GM12878 (cell line): Measurements from ENCODE around the gene HSP90AA1. TPM values are rescaled to one million over a fixed set of nuclear protein-coding genes. Genes with fewer than 3 reads are reported as not detected.

Experiments
- ATAC-seq: fragments of 200-7000 bp; cut with Tn5 transposase; 3 replicates; pipeline ENCODE4 v1.9.1; 2020; ENCODE audit warnings: mild to moderate bottlenecking, moderate library complexity
- BruUV-seq: library from RNA; stranded (reverse); fragments of 400-500 nt; replicated peaks from 2 replicates; lab custom pipeline; 2021; lab: Mats Ljungman, UMichigan
- CTCF ChIA-PET: fragments of 300-600 bp; sonication (Branson Sonifier 250); formaldehyde crosslinking; extraction: SDS; loops from one replicate; lab custom pipeline; 2021; ENCODE audit warnings: inconsistent platforms; lab: Yijun Ruan, JAX
- POLR2A ChIA-PET: fragments of 350-600 bp; formaldehyde crosslinking; extraction: SDS; loops from one replicate; lab custom pipeline; 2021; ENCODE audit warnings: inconsistent platforms; lab: Charles Lee
- RAD21 ChIA-PET: fragments of 300-600 bp; sonication (Branson Sonifier 250); formaldehyde crosslinking; loops from one replicate; lab custom pipeline; 2023; ENCODE audit warnings: antibody characterized with exemption; ENCODE audit not compliant: unreplicated experiment; lab: Charles Lee
- SMC1A ChIA-PET: fragments of 300-600 bp; sonication (Branson Sonifier 250); formaldehyde crosslinking; loops from one replicate; lab custom pipeline; 2023; ENCODE audit not compliant: unreplicated experiment, uncharacterized antibody; lab: Charles Lee
- DNase-seq: peaks from one replicate; pipeline ENCODE4 v3.0.0-alpha.2; 2011; ENCODE audit warnings: low read depth, low spot score
- FAIRE-seq: peaks from 3 replicates; lab custom pipeline; 2011; peaks lifted over from hg19 to GRCh38; lab: Jason Lieb, UNC
- H2AFZ ChIP-seq: 2 replicates; pipeline ENCODE4 v1.6.0; 2011; ENCODE audit warnings: low read depth, low read length, control low read depth; ENCODE audit not compliant: control insufficient read depth
- H3K27ac ChIP-seq: 2 replicates; pipeline ENCODE4 v1.5.1; 2011; ENCODE audit warnings: control low read depth; ENCODE audit not compliant: control insufficient read depth, insufficient read depth
- H3K27me3 ChIP-seq, 2 experiments: replicated peaks in 1 of 2; 2 replicates each; pipeline versions ENCODE4 v1.6.0 to v1.6.1; 2011; ENCODE audit warnings: low read length in 1 of 2; ENCODE audit not compliant: control insufficient read depth in 2 of 2, insufficient read depth in 2 of 2
- H3K36me3 ChIP-seq, 2 experiments: 2 replicates each; pipeline ENCODE4 v1.5.1; 2011; ENCODE audit warnings: low read length in 1 of 2; ENCODE audit not compliant: control insufficient read depth in 2 of 2, insufficient read depth in 2 of 2
- H3K4me1 ChIP-seq: 2 replicates; pipeline ENCODE4 v1.6.1; 2011; ENCODE audit warnings: mild to moderate bottlenecking, low read length, moderate library complexity, mixed read lengths; ENCODE audit not compliant: control insufficient read depth, insufficient read depth
- H3K4me2 ChIP-seq: 2 replicates; pipeline ENCODE4 v1.6.0; 2011; ENCODE audit warnings: control low read depth; ENCODE audit not compliant: control insufficient read depth, insufficient read depth
- H3K4me3 ChIP-seq: fragments of 200-600 bp; sonication (generic); 2 replicates; pipeline ENCODE4 v1.5.1; 2016
- H3K79me2 ChIP-seq: 2 replicates; pipeline ENCODE4 v1.6.0; 2011; ENCODE audit warnings: low read length; ENCODE audit not compliant: control insufficient read depth, insufficient read depth
- H3K9ac ChIP-seq: 2 replicates; pipeline ENCODE4 v1.8.0; 2011; ENCODE audit warnings: low read length, control low read depth, mixed read lengths; ENCODE audit not compliant: control insufficient read depth, insufficient read depth
- H3K9me3 ChIP-seq: replicated peaks from 3 replicates; pipeline ENCODE4 v1.5.1; 2011; ENCODE audit warnings: mild to moderate bottlenecking, low read length; ENCODE audit not compliant: control insufficient read depth, insufficient read depth
- H4K20me1 ChIP-seq: 2 replicates; pipeline ENCODE4 v1.6.0; 2011; ENCODE audit not compliant: control insufficient read depth, insufficient read depth
- CBFB ChIP-seq: IDR thresholded peaks from 2 replicates; pipeline ENCODE4 v1.6.1; 2016; ENCODE audit warnings: antibody characterized with exemption, low read depth
- DPF2 ChIP-seq: fragments of 450-650 bp; IDR thresholded peaks from 2 replicates; pipeline ENCODE4 v1.6.1; 2017; ENCODE audit warnings: mild to moderate bottlenecking
- E2F4 ChIP-seq: IDR thresholded peaks from 2 replicates; pipeline ENCODE4 v1.6.1; 2012; ENCODE audit warnings: low read depth, low read length, improper control_type of control experiment
- FOXK2 ChIP-seq: fragments of 450-650 bp; IDR thresholded peaks from 2 replicates; pipeline ENCODE4 v1.6.1; 2017; ENCODE audit warnings: mild to moderate bottlenecking, moderate library complexity
- GABPA ChIP-seq: IDR thresholded peaks from 2 replicates; pipeline ENCODE4 v1.6.1; 2014; ENCODE audit warnings: antibody characterized with exemption, low read depth, mild to moderate bottlenecking, inconsistent platforms
- GATAD2B ChIP-seq: fragments of 450-650 bp; conservative IDR thresholded peaks from 2 replicates; pipeline ENCODE4 v1.6.1; 2017; ENCODE audit warnings: low read depth, mild to moderate bottlenecking, moderate library complexity
- HCFC1 ChIP-seq: fragments of 150-350 bp; IDR thresholded peaks from 2 replicates; pipeline ENCODE4 v1.6.1; 2014; ENCODE audit warnings: low read length
- IKZF2 ChIP-seq, 2 experiments: fragments of 450-650 bp; IDR thresholded peaks; 2 replicates each; pipeline ENCODE4 v1.6.1; 2017; ENCODE audit warnings: mild to moderate bottlenecking in 2 of 2, moderate library complexity in 2 of 2
- MTA3 ChIP-seq: IDR thresholded peaks from 2 replicates; pipeline ENCODE4 v1.6.1; 2012; ENCODE audit warnings: low read length, inconsistent platforms, borderline replicate concordance
- MYB ChIP-seq: fragments of 150-350 bp; IDR thresholded peaks from 2 replicates; pipeline ENCODE4 v1.6.1; 2014; ENCODE audit warnings: mild to moderate bottlenecking, low read depth, low read length, borderline replicate concordance
- NFXL1 ChIP-seq: fragments of 450-650 bp; IDR thresholded peaks from 2 replicates; pipeline ENCODE4 v1.6.1; 2017; ENCODE audit warnings: antibody characterized with exemption, mild to moderate bottlenecking, borderline replicate concordance
- PML ChIP-seq: IDR thresholded peaks from 2 replicates; pipeline ENCODE4 v1.6.1; 2012; ENCODE audit warnings: low read length, inconsistent platforms
- RB1 ChIP-seq: fragments of 450-650 bp; formaldehyde crosslinking; IDR thresholded peaks from 2 replicates; pipeline ENCODE4 v1.6.1; 2017; ENCODE audit warnings: mild to moderate bottlenecking, borderline replicate concordance
- REST ChIP-seq: IDR thresholded peaks from 2 replicates; pipeline ENCODE4 v1.6.1; 2012; ENCODE audit warnings: mild to moderate bottlenecking, low read depth, low read length
- ZBED1 ChIP-seq: IDR thresholded peaks from 2 replicates; pipeline ENCODE4 v1.6.1; 2016; ENCODE audit warnings: borderline replicate concordance
- ZNF24 ChIP-seq: fragments of 450-650 bp; IDR thresholded peaks from 2 replicates; pipeline ENCODE4 v1.6.1; 2017; ENCODE audit warnings: antibody characterized with exemption, mild to moderate bottlenecking
- in situ Hi-C: fragments of 300-500 bp; cut with MboI; formaldehyde crosslinking; loops from 9 replicates; pipeline ENCODE4 v1.14.3; 2018; ENCODE audit warnings: mixed read lengths
- intact Hi-C: fragments of 100-400 bp; cut with micrococcal nuclease; formaldehyde crosslinking; loops from one replicate; pipeline ENCODE4 v1.14.2; 2022; ENCODE audit not compliant: unreplicated experiment
- polyA plus RNA-seq, 11 experiments: library from polyadenylated mRNA; depleted of rRNA in 4 of 11; unstranded in 6 of 11; stranded (reverse) in 5 of 11; fragments of >200 nt; fragmentation: Nextera tagmentation in 4 of 11; fragmentation: Illumina TruSeq in 1 of 11; extraction: Ambion mirVana in 4 of 11; extraction: Trizol in 1 of 11; gene quantifications; 1 replicate in 1 of 11; 2 replicates in 10 of 11; pipeline versions ENCODE4 v1.2.1 to v1.2.3, GENCODE V29; 2011 to 2016; ENCODE audit warnings: inconsistent platforms in 2 of 11, missing spikeins in 2 of 11, low read depth in 1 of 11
- total RNA-seq, 4 experiments: library from RNA; depleted of rRNA in 3 of 4; stranded (reverse); fragments of >200 nt in 3 of 4; fragmentation: Illumina TruSeq in 1 of 4; extraction: Trizol in 1 of 4; gene quantifications; 2 replicates each; pipeline versions ENCODE4 v1.2.1 to v1.2.3, GENCODE V29; 2013 to 2021

HSP90AA1 gene
- total and polyA plus RNA-seq, 10 of the 15 experiments (the other 5 are each of a cell fraction or from before 2014, with no cell fraction given): 262 to 1,315 (median 635) TPM

- ChIA-PET CTCF (interaction anchor here (0.8 kb wide), 1 partner anchor 28 kb away, joined by 3 read pairs; no protein-coding TSS in a partner anchor), POLR2A (interaction anchor here (0.6 kb wide), 2 partner anchors 52 to 1294 kb away, joined by 5 to 8 read pairs; no protein-coding TSS in a partner anchor), RAD21 (no interaction called here), SMC1A (no interaction called here)
- no peak overlapping the region for H3K4me2 ChIP-seq
- FAIRE-seq (no peak), DNase-seq (no peak), ATAC-seq (no peak)
- no peaks in the 10 kb centered on the region for H3K9me3 ChIP-seq
- H4K20me1 ChIP-seq: no peaks in the 10 kb centered on the region
- in situ Hi-C loops: no loop called here
- no peak overlapping the region for H3K4me3 ChIP-seq
- no peaks in the 10 kb centered on the region for H3K27me3 ChIP-seq
- H3K79me2 ChIP-seq: no peaks in the 10 kb centered on the region
- no TSS peak for BruUV-seq
- no peak overlapping the region for H2AFZ ChIP-seq
- intact Hi-C loops: no loop called here
- H3K9ac ChIP-seq: no peak overlapping the region
- H3K27ac ChIP-seq: no peak overlapping the region
- no peaks in the 10 kb centered on the region for H3K4me1 ChIP-seq
- H3K36me3 ChIP-seq: no peaks in the 10 kb centered on the region
- TF ChIP-seq FOXK2 (no peak), E2F4 (no peak), ZNF24 (no peak), DPF2 (no peak), MYB (no peak), IKZF2 (IDR thresholded peaks at IDR 0.05) (no peak), NFXL1 (no peak), ZBED1 (no peak), CBFB (no peak), RB1 (no peak), MTA3 (no peak), REST (no peak), PML (no peak), GABPA (no peak), GATAD2B (no peak), HCFC1 (no peak)
- TF ChIP-seq, all 136 proteins: peak for 0
Measured at GRCh38 chr14:102124419-102124818, 37.6 kb upstream of the HSP90AA1 start.
